PFSK-1 (cell line): ENCODE data around the gene RYR2.

Experiments
- FOXP2 ChIP-seq: optimal IDR thresholded peaks from 2 replicates; pipeline ENCODE3; 2011; ENCODE audit warnings: borderline replicate concordance, control low read depth, inconsistent platforms; ENCODE audit not compliant: insufficient read depth; ENCODE audit errors: extremely low read length, extremely low read depth
- POLR2AphosphoS5 ChIP-seq: IDR thresholded peaks from 2 replicates; pipeline ENCODE4 v1.6.1; 2012; ENCODE audit warnings: low read depth, mild to moderate bottlenecking, control low read depth, low read length, moderate library complexity
- REST ChIP-seq, 2 experiments: IDR thresholded peaks; 2 replicates each; pipeline versions ENCODE4 v1.6.1 to v1.8.0; 2011 to 2012; ENCODE audit warnings: low read depth in 2 of 2, low read length in 2 of 2, control low read depth in 1 of 2, inconsistent platforms in 1 of 2, mild to moderate bottlenecking in 1 of 2, moderate library complexity in 1 of 2; ENCODE audit not compliant: insufficient read depth in 1 of 2
- SIN3A ChIP-seq: IDR thresholded peaks from 2 replicates; pipeline ENCODE4 v1.6.1; 2012; ENCODE audit warnings: mild to moderate bottlenecking, low read length, moderate library complexity, borderline replicate concordance; ENCODE audit not compliant: insufficient read depth
- TAF1 ChIP-seq: IDR thresholded peaks from 2 replicates; pipeline ENCODE4 v1.6.1; 2012; ENCODE audit warnings: low read length, control low read depth, borderline replicate concordance; ENCODE audit not compliant: insufficient read depth

RYR2 gene

GRCh38 chr1:237838904-237839534 is 797.0 kb downstream of the RYR2 start:
- TF ChIP-seq FOXP2: no peak
- TF ChIP-seq TAF1: no peak
- no peak for TF ChIP-seq POLR2AphosphoS5
- TF ChIP-seq SIN3A: no peak
- TF ChIP-seq REST (IDR thresholded peaks at IDR 0.05; ENCODE audit: insufficient read depth in 1 of 2, low read depth in 2 of 2, low read length in 2 of 2): no peak

GRCh38 chr1:237841485-237841884 is 799.5 kb downstream of the RYR2 start:
- TF ChIP-seq REST (IDR thresholded peaks at IDR 0.05; ENCODE audit: insufficient read depth in 1 of 2, low read depth in 2 of 2, low read length in 2 of 2): no peak

GRCh38 chr1:237851210-237851845 is 809.3 kb downstream of the RYR2 start:
- TF ChIP-seq POLR2AphosphoS5: no peak
- no peak for TF ChIP-seq REST (IDR thresholded peaks at IDR 0.05; ENCODE audit: insufficient read depth in 1 of 2, low read depth in 2 of 2, low read length in 2 of 2)
- TF ChIP-seq SIN3A: no peak
- TF ChIP-seq FOXP2: no peak
- no peak for TF ChIP-seq TAF1

GRCh38 chr1:237852342-237852741 is 810.4 kb downstream of the RYR2 start:
- TF ChIP-seq SIN3A (no peak), REST (IDR thresholded peaks at IDR 0.05; ENCODE audit: insufficient read depth in 1 of 2, low read depth in 2 of 2, low read length in 2 of 2) (no peak), POLR2AphosphoS5 (no peak), TAF1 (no peak), FOXP2 (no peak)

GRCh38 chr1:237857455-237857854 is 815.5 kb downstream of the RYR2 start:
- TF ChIP-seq REST (IDR thresholded peaks at IDR 0.05; ENCODE audit: insufficient read depth in 1 of 2, low read depth in 2 of 2, low read length in 2 of 2) (no peak), TAF1 (no peak), POLR2AphosphoS5 (no peak), SIN3A (no peak), FOXP2 (no peak)
